Neural cell (in vitro differentiated cells): ENCODE data around the gene WASHC4.
"Not testable (repeated sequence)": the region's sequence is repeated elsewhere in the genome, so short reads cannot be mapped to it uniquely, and the experiment has no call there.

Experiments used
- CTCF ChIP-seq: fragments of 450-650 bp; IDR thresholded peaks from 2 replicates; pipeline ENCODE4 v1.5.1; 2014; ENCODE audit warnings: antibody characterized with exemption, mild to moderate bottlenecking, moderate library complexity; ENCODE audit not compliant: poor library complexity, severe bottlenecking
- EP300 ChIP-seq: fragments of 450-650 bp; conservative IDR thresholded peaks from 2 replicates; pipeline ENCODE4 v1.6.1; 2014; ENCODE audit warnings: antibody characterized with exemption, mild to moderate bottlenecking, moderate library complexity; ENCODE audit not compliant: poor library complexity, severe bottlenecking
- EZH2 ChIP-seq: fragments of 200-600, 300-800 bp; shearing (Covaris generic), sonication (generic); IDR thresholded peaks from 2 replicates; pipeline ENCODE4 v1.6.1; 2014; ENCODE audit warnings: antibody characterized with exemption, low read length, borderline replicate concordance, mild to moderate bottlenecking; ENCODE audit not compliant: insufficient read depth, poor library complexity, severe bottlenecking
- POLR2AphosphoS5 ChIP-seq: IDR thresholded peaks from 2 replicates; pipeline ENCODE4 v1.6.1; 2012
- RAD21 ChIP-seq: fragments of 450-650 bp; conservative IDR thresholded peaks from 2 replicates; pipeline ENCODE4 v1.6.1; 2014; ENCODE audit warnings: antibody characterized with exemption, mild to moderate bottlenecking, moderate library complexity
- REST ChIP-seq: IDR thresholded peaks from 2 replicates; pipeline ENCODE4 v1.6.1; 2012; ENCODE audit warnings: borderline replicate concordance

DNA sequence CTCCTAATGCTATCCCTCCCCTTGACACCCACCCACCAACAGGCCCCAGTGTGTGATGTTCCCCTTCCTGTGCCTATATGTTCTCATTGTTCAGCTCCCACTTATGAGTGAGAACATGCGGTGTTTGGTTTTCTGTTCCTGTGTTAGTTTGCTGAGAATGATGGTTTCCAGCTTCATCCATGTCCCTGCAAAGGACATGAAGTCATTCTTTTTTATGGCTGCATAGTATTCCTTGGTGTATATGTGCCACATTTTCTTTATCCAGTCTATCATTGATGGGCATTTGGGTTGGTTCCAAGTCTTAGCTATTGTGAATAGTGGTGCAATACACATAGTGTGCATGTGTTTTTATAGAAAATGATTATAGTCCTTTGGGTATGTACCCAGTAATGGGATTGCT lies 71.6 kb downstream of the WASHC4 start:
- not testable (repeated sequence) for TF ChIP-seq CTCF, EZH2, POLR2AphosphoS5, EP300, REST, RAD21
